Uterus (tissue), 4 donors: ENCODE data around the gene TERC. TPM values are rescaled to one million over a fixed set of nuclear protein-coding genes. Genes with fewer than 3 reads are reported as not detected.

Source experiments
- DNase-seq, 2 donors: peaks; one replicate each; pipeline ENCODE4 v3.0.0-alpha.2; 2019 to 2020
- H3K27ac ChIP-seq, 2 donors: fragments of 200-600 bp; sonication (generic); 1 replicate in 1 of 2; 2 replicates in 1 of 2; pipeline ENCODE4 v1.5.1; 2016 to 2018
- H3K27me3 ChIP-seq, 2 donors: fragments of 200-600 bp; sonication (generic); one replicate each; pipeline ENCODE4 v1.5.1; 2018 to 2019; ENCODE audit warnings: control low read depth in 1 of 2
- H3K36me3 ChIP-seq, 2 donors: fragments of 200-600 bp; sonication (generic); one replicate each; pipeline ENCODE4 v1.5.1; 2019; ENCODE audit warnings: control low read depth in 1 of 2
- H3K4me1 ChIP-seq, 2 donors: fragments of 200-600 bp; sonication (generic); one replicate each; pipeline ENCODE4 v1.5.1; 2018 to 2019; ENCODE audit warnings: control low read depth in 1 of 2
- H3K4me3 ChIP-seq, 2 donors: fragments of 200-600 bp; sonication (generic); 1 replicate in 1 of 2; 2 replicates in 1 of 2; pipeline ENCODE4 v1.5.1; 2018 to 2019; ENCODE audit warnings: mild to moderate bottlenecking in 1 of 2
- H3K9me3 ChIP-seq, 2 donors: fragments of 200-600 bp; sonication (generic); one replicate each; pipeline ENCODE4 v1.5.1; 2019; ENCODE audit warnings: control low read depth in 1 of 2
- POLR2A ChIP-seq, 2 donors: fragments of 450-650 bp; IDR thresholded peaks; one replicate each; pipeline ENCODE4 v1.6.1; 2016; ENCODE audit warnings: antibody characterized with exemption in 2 of 2, mild to moderate bottlenecking in 1 of 2, moderate library complexity in 1 of 2
- intact Hi-C: fragments of 100-400 bp; cut with DNase I; formaldehyde crosslinking; loops from one replicate; pipeline ENCODE4 v1.15.1; 2023; ENCODE audit warnings: low total_unique reads
- total RNA-seq, 4 donors: library from RNA; depleted of rRNA in 3 of 4; stranded (reverse); fragments of >200 nt in 3 of 4; gene quantifications; one replicate each; pipeline versions ENCODE4 v1.1.0 to v1.2.4, GENCODE V29; 2014 to 2023
- TF ChIP-seq, protein P1 (sequence below), 4 experiments: fragments of 200-600 bp in 2 of 4; fragments of 450-650 bp in 2 of 4; sonication (generic) in 2 of 4; IDR thresholded peaks; one replicate each; pipeline ENCODE4 v1.5.1; 2016 to 2019; ENCODE audit warnings: antibody characterized with exemption in 4 of 4, mild to moderate bottlenecking in 2 of 4, moderate library complexity in 1 of 4
- donor health status: DM: yes; HTN: yes; CAD: no.

TERC gene
- total RNA-seq, 4 donors from 2014 or later = 4.6 to 705 (median 482) TPM

GRCh38 chr3:169790219-169790618 is 25.4 kb upstream of the TERC start:
- Histone ChIP-seq H3K27me3 (no peaks in the 10 kb centered on the region), H3K36me3 (no peaks in the 10 kb centered on the region)

DNA sequence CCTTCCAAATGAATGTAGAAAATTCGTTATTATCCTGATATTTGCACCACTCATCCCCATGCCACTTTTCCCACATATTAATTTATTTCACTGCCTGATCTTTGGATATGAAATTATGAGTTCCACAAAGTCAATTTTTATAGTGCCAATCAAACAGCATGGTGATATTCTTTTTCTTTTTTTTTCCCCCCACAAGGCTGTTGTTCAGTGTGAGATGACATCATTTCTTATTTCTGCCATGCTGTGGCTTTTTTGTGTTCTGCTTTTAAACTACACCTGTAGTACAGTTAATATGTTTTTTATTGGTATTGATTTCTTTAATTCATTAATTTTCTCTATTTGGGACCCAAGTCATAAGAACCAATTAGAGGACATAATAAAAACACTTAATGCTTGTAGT is 22.9 kb upstream of the TERC start:
- DNase-seq = no peak
- no peaks in the 10 kb centered on the region for H3K9me3 ChIP-seq
- H3K4me3 ChIP-seq = no peak overlapping the region
- intact Hi-C loops = no loop called here
- H3K4me1 ChIP-seq = no peaks in the 10 kb centered on the region
- TF ChIP-seq POLR2A (IDR thresholded peaks at IDR 0.05) = no peak
- TF ChIP-seq, protein P1, sequence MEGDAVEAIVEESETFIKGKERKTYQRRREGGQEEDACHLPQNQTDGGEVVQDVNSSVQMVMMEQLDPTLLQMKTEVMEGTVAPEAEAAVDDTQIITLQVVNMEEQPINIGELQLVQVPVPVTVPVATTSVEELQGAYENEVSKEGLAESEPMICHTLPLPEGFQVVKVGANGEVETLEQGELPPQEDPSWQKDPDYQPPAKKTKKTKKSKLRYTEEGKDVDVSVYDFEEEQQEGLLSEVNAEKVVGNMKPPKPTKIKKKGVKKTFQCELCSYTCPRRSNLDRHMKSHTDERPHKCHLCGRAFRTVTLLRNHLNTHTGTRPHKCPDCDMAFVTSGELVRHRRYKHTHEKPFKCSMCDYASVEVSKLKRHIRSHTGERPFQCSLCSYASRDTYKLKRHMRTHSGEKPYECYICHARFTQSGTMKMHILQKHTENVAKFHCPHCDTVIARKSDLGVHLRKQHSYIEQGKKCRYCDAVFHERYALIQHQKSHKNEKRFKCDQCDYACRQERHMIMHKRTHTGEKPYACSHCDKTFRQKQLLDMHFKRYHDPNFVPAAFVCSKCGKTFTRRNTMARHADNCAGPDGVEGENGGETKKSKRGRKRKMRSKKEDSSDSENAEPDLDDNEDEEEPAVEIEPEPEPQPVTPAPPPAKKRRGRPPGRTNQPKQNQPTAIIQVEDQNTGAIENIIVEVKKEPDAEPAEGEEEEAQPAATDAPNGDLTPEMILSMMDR (IDR thresholded peaks at IDR 0.05) = no peak
- H3K27me3 ChIP-seq = no peaks in the 10 kb centered on the region
- H3K27ac ChIP-seq = no peak overlapping the region
- H3K36me3 ChIP-seq = no peaks in the 10 kb centered on the region

More at GRCh38 chr3:169790219-169790618, 25.4 kb upstream of the TERC start:
- Histone ChIP-seq H3K4me1 (no peaks in the 10 kb centered on the region), H3K27ac (no peak overlapping the region), H3K9me3 (no peaks in the 10 kb centered on the region), H3K4me3 (no peak overlapping the region)
- no peak for TF ChIP-seq POLR2A (IDR thresholded peaks at IDR 0.05)
- TF ChIP-seq, protein P1 (IDR thresholded peaks at IDR 0.05) = no peak
- intact Hi-C loops = no loop called here
- DNase-seq = no peak

DNA sequence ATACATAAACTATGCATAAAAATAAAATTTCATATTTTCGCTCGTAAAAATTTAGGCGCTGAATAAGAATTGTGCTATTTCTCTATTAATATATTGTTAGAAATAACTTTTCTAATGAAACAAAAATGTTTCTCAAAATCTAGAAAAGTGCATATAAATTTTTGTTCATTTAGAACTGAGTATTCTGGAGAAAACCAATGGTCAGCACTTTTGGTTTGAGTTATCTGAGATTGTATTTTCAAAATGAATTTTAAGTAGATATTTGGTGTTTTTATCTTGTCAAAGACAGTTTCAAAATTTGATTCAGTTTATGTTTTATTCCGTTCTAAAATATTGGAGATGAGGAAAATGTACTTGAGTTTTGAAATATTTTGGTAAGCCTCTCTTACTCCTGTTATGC is 22.3 kb upstream of the TERC start:
- TF ChIP-seq, protein P1 (IDR thresholded peaks at IDR 0.05) = no peak
- TF ChIP-seq POLR2A (IDR thresholded peaks at IDR 0.05) = no peak
- Histone ChIP-seq H3K27ac (no peak overlapping the region), H3K9me3 (no peaks in the 10 kb centered on the region), H3K4me3 (no peak overlapping the region), H3K36me3 (no peaks in the 10 kb centered on the region), H3K4me1 (no peaks in the 10 kb centered on the region), H3K27me3 (no peaks in the 10 kb centered on the region)
- no peak for DNase-seq
- intact Hi-C loops = no loop called here

GRCh38 chr3:169781209-169781855 is 16.5 kb upstream of the TERC start:
- no peaks in the 10 kb centered on the region for H3K36me3 ChIP-seq
- no peak overlapping the region for H3K4me3 ChIP-seq
- no peaks in the 10 kb centered on the region for H3K27me3 ChIP-seq
- no peak for DNase-seq
- intact Hi-C loops = no loop called here
- H3K9me3 ChIP-seq = no peaks in the 10 kb centered on the region
- no peak overlapping the region for H3K27ac ChIP-seq
- TF ChIP-seq, protein P1 (IDR thresholded peaks at IDR 0.05) = no peak
- TF ChIP-seq POLR2A (IDR thresholded peaks at IDR 0.05) = no peak
- peaks cover 0 to 4% of the 10 kb centered on the region in 2 donors for H3K4me1 ChIP-seq

DNA sequence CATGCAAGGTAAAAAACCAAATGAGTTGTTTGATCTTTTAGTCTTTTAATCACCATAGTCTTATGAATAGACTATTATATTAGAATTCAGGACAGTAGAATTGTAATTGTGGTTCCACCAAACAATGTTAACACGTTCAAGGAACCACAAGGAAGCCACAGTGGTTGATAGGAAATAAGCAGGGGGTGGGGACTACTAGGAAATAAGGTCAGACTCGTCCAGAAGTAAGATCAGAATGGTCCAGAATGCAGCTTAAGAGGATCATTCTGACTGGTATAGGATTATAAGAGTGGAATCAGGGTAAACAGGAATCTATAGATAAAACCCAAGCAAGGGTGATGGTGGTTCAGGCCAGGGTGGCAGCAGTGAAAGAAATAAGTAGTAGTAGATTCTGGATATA is 15.9 kb upstream of the TERC start:
- no peak for TF ChIP-seq POLR2A (IDR thresholded peaks at IDR 0.05)
- TF ChIP-seq, protein P1 (IDR thresholded peaks at IDR 0.05) = no peak
- no peaks in the 10 kb centered on the region for H3K27me3 ChIP-seq
- DNase-seq = no peak
- no peak overlapping the region for H3K27ac ChIP-seq
- no peaks in the 10 kb centered on the region for H3K9me3 ChIP-seq
- intact Hi-C loops = no loop called here
- peaks cover 0 to 4% of the 10 kb centered on the region in 2 donors for H3K4me1 ChIP-seq
- H3K36me3 ChIP-seq = no peaks in the 10 kb centered on the region
- H3K4me3 ChIP-seq = no peak overlapping the region
